K562 (cell line): Measurements from ENCODE around the gene CFL1. TPM values are rescaled to one million over a fixed set of nuclear protein-coding genes. Genes with fewer than 3 reads are reported as not detected.

ENCODE experiments used
- ATF7 ChIP-seq: fragments of 450-650 bp; IDR thresholded peaks from 2 replicates; pipeline ENCODE4 v1.7.1; 2014; ENCODE audit warnings: mild to moderate bottlenecking, moderate library complexity
- ELK3 ChIP-seq: fragments of 450-650 bp; formaldehyde crosslinking; IDR thresholded peaks from 2 replicates; pipeline ENCODE4 v1.4.0; 2020; ENCODE audit warnings: mild to moderate bottlenecking
- KLF13 ChIP-seq: fragments of 450-650 bp; IDR thresholded peaks from 2 replicates; pipeline ENCODE4 v1.6.1; 2016; ENCODE audit warnings: missing genetic modification characterization, low read depth, mild to moderate bottlenecking, missing compliant biosample characterization, moderate library complexity, borderline replicate concordance
- PBX2 ChIP-seq, 2 experiments: IDR thresholded peaks in 1 of 2; conservative IDR thresholded peaks in 1 of 2; 2 replicates each; pipeline ENCODE4 v1.6.1; 2016; ENCODE audit warnings: low read depth in 2 of 2, mild to moderate bottlenecking in 1 of 2, missing compliant biosample characterization in 1 of 2, missing genetic modification characterization in 1 of 2, moderate library complexity in 1 of 2
- PHF8 ChIP-seq: fragments of 200-600 bp; sonication (generic); IDR thresholded peaks from 2 replicates; pipeline ENCODE4 v1.6.1; 2012; ENCODE audit warnings: mixed run types, mild to moderate bottlenecking, inconsistent platforms, low read length, moderate library complexity, borderline replicate concordance
- POLR2AphosphoS5 ChIP-seq: IDR thresholded peaks from 2 replicates; pipeline ENCODE4 v1.6.1; 2011; ENCODE audit warnings: mild to moderate bottlenecking, low read depth, low read length, moderate library complexity; ENCODE audit not compliant: control insufficient read depth, insufficient read depth
- REST ChIP-seq, 2 experiments: fragments of 450-650 bp; formaldehyde crosslinking in 1 of 2; IDR thresholded peaks; 2 replicates each; pipeline versions ENCODE4 v1.4.0 to v1.6.1; 2014 to 2020; ENCODE audit warnings: mild to moderate bottlenecking in 2 of 2, borderline replicate concordance in 1 of 2, low read depth in 1 of 2
- STAG1 ChIP-seq: sonication (generic); formaldehyde crosslinking; IDR thresholded peaks from 2 replicates; pipeline ENCODE4 v1.5.0; 2020; ENCODE audit warnings: missing genetic modification reagents, borderline replicate concordance
- ZFP91 ChIP-seq: sonication (generic); formaldehyde crosslinking; IDR thresholded peaks from 2 replicates; pipeline ENCODE4 v1.8.0; 2022; ENCODE audit warnings: mild to moderate bottlenecking, missing genetic modification reagents
- ZNF165 ChIP-seq: fragments of 250-450 bp; sonication (Bioruptor Pico); IDR thresholded peaks from 2 replicates; pipeline ENCODE4 v1.4.0; 2020; ENCODE audit warnings: borderline replicate concordance
- ZNF239 ChIP-seq: fragments of 250-450 bp; sonication (Bioruptor Pico); IDR thresholded peaks from 2 replicates; pipeline ENCODE4 v1.4.0; 2020; ENCODE audit warnings: mild to moderate bottlenecking
- polyA plus RNA-seq, 8 experiments: library from polyadenylated mRNA; depleted of rRNA in 4 of 8; stranded (reverse) in 5 of 8; unstranded in 3 of 8; fragments of >200 nt; fragmentation: Nextera tagmentation in 2 of 8; fragmentation: Illumina TruSeq in 1 of 8; extraction: Ambion mirVana in 2 of 8; extraction: Trizol in 1 of 8; gene quantifications; 2 replicates each; pipeline versions ENCODE4 v1.2.1 to v1.2.3, GENCODE V29; 2011 to 2014; ENCODE audit warnings: inconsistent platforms in 1 of 8, missing spikeins in 1 of 8
- total RNA-seq, 7 experiments: library from RNA; depleted of rRNA in 6 of 7; stranded (reverse); fragments of >200 nt in 6 of 7; fragmentation: Illumina TruSeq in 2 of 7; extraction: Trizol in 2 of 7; gene quantifications; 2 replicates each; pipeline versions ENCODE4 v1.2.1 to v1.2.3, GENCODE V29; 2011 to 2021; ENCODE audit warnings: low replicate concordance in 1 of 7

CFL1 gene
- total and polyA plus RNA-seq, 9 of the 15 experiments (the other 6 are each of a cell fraction or from before 2014, with no cell fraction given) = 105 to 1,101 (median 859) TPM

GRCh38 chr11:65899356-65900124 lies 41.6 kb upstream of the CFL1 start (continued):
- TF ChIP-seq ELK3 (CRISPR knock-in tag) (no peak), REST (IDR thresholded peaks at IDR 0.05; ENCODE audit: borderline replicate concordance) (peak; percentile 40), REST (CRISPR knock-in tag; IDR thresholded peaks at IDR 0.05; ENCODE audit: low read depth) (0 out of 2 replicates have a peak, but pooled peaks have one; percentile 16), KLF13 (tag) (peak; percentile 39; the same call in 1 of the 2 replicates), ZNF239 (CRISPR knock-in tag) (no peak), ATF7 (peak; percentile 84), PHF8 (peak; percentile 32; the same call in 1 of the 2 replicates), STAG1 (CRISPR knock-in tag) (no peak), PBX2 (CRISPR knock-in tag; IDR thresholded peaks at IDR 0.05; ENCODE audit: low read depth) (no peak), PBX2 (tag; conservative IDR thresholded peaks at IDR 0.05; ENCODE audit: low read depth) (no peak), ZNF165 (CRISPR knock-in tag) (no peak), POLR2AphosphoS5 (peak; percentile 35; the same call in 1 of the 2 replicates), ZFP91 (CRISPR knock-in tag) (0 out of 2 replicates have a peak, but pooled peaks have one; percentile 11)
